ENCODE measurements around the gene OOSP2.
"Not testable (repeated sequence)": the region's sequence is repeated elsewhere in the genome, so short reads cannot be mapped to it uniquely, and the experiment has no call there.

Gene OOSP2

GRCh38 chr11:60050839-60051238 is 10.6 kb downstream of the OOSP2 start:
- H3K27ac ChIP-seq (ENCODE audit: low read depth, low read length); H3K36me3 ChIP-seq (ENCODE audit: insufficient read depth, low read length); H3K9me3 ChIP-seq (ENCODE audit: low read length); H3K4me1 ChIP-seq (ENCODE audit: insufficient read depth, low read length); H3K27me3 ChIP-seq (ENCODE audit: control insufficient read depth in 1 of 2, insufficient read depth in 2 of 2, low read length in 2 of 2); H3K9ac ChIP-seq (ENCODE audit: low read length); H3K4me3 ChIP-seq (ENCODE audit: low read depth in 1 of 2, low read length in 2 of 2): not testable (repeated sequence)

DNA sequence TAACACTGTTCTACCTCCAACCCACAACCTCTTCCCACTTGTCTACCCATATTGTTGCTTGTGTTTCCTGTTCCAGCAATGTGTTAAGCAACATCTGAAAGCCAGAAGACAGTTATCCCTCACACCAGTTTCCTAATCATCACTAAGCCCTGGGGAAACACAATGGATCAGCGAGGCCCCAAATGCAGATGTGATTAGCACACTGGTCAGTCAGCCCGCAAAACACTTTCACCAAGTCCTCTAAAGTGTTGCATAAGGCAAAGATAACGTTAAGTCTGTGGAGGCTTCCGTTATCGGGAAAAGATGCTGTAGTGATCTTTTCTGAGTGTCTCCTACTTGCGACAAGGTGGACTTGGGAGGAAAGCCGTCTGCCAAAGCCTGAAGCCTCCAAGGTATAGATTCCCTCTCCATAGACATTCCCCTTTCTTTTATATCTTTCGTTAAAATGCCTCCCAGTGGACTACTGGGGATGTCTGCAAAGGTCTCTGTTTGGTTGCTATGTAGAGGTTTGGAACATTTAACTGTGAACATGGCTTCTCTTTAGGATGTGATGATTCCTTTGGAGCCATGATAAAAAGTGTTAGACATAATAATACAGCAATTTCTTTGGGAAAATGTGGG is 16.2 kb downstream of the OOSP2 start, which contains the start of gene MS4A3:
Gene MS4A3, plus strand, starts transcription at position 317 of the 621 bp plus-strand sequence. CDS start 4,496 bp downstream, outside the sequence.
- H3K27ac ChIP-seq (ENCODE audit: low read depth, low read length): no peak within 1 kb of the TSS

GRCh38 chr11:60059052-60059451 is 18.8 kb downstream of the OOSP2 start:
- Histone ChIP-seq H3K9me3 (ENCODE audit: low read length) (no peaks in the 10 kb centered on the region), H3K27me3 (ENCODE audit: control insufficient read depth in 1 of 2, insufficient read depth in 2 of 2, low read length in 2 of 2) (no peaks in the 10 kb centered on the region), H3K4me3 (ENCODE audit: low read depth in 1 of 2, low read length in 2 of 2) (no peak overlapping the region), H3K9ac (ENCODE audit: low read length) (no peak overlapping the region), H3K27ac (ENCODE audit: low read depth, low read length) (no peak overlapping the region), H3K4me1 (ENCODE audit: insufficient read depth, low read length) (no peaks in the 10 kb centered on the region), H3K36me3 (ENCODE audit: insufficient read depth, low read length) (no peaks in the 10 kb centered on the region)

More for the DNA sequence above, 16.2 kb downstream of the OOSP2 start, which contains the start of gene MS4A3:
- H3K4me3 ChIP-seq (ENCODE audit: low read depth in 1 of 2, low read length in 2 of 2): no peak within 1 kb of the TSS
- no peaks in the 10 kb centered on the region for H3K4me1 ChIP-seq (ENCODE audit: insufficient read depth, low read length)
- no peaks in the 10 kb centered on the region for H3K9me3 ChIP-seq (ENCODE audit: low read length)
- H3K27me3 ChIP-seq (ENCODE audit: control insufficient read depth in 1 of 2, insufficient read depth in 2 of 2, low read length in 2 of 2): no peaks in the 10 kb centered on the region
- no peaks in the 10 kb centered on the region for H3K36me3 ChIP-seq (ENCODE audit: insufficient read depth, low read length)
- H3K9ac ChIP-seq (ENCODE audit: low read length): no peak within 1 kb of the TSS

DNA sequence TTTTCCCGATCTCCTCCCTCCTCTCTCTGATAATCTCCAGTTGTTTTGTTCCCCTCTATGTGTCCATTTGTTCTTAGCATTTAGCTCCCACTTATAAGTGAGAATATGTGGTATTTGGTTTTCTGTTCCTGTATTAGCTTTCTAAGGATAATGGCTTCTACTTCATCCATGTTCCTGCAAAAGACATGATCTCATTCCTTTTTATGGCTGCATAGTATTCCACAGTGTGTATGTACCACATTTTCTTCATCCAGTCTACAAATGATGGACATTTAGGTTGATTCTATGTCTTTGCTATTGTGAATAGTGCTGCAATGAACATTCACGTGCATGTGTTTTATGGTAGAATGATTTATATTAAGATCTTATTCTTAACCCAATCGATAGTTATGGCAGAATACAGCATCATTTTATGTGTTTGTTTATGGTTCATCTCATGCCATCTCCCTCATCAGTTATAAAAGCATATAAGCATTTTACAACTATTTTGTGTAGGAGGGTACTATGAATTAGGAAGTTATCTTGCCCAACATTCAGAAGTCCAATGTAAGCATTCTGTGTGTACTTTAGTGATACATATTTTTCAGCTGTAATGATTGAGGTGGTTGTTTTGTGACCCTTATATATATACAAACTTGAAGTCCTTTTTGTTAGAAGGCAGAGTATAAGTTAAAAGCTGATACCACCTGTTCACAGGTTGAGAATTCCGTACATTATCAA is 19.5 kb downstream of the OOSP2 start:
- no peaks in the 10 kb centered on the region for H3K4me1 ChIP-seq (ENCODE audit: insufficient read depth, low read length)

GRCh38 chr11:60064111-60064510 is 23.9 kb downstream of the OOSP2 start:
- Histone ChIP-seq H3K4me1 (ENCODE audit: insufficient read depth, low read length) (no peaks in the 10 kb centered on the region), H3K4me3 (ENCODE audit: low read depth in 1 of 2, low read length in 2 of 2) (no peak overlapping the region), H3K27me3 (ENCODE audit: control insufficient read depth in 1 of 2, insufficient read depth in 2 of 2, low read length in 2 of 2) (no peaks in the 10 kb centered on the region), H3K9me3 (ENCODE audit: low read length) (no peaks in the 10 kb centered on the region), H3K9ac (ENCODE audit: low read length) (no peak overlapping the region), H3K27ac (ENCODE audit: low read depth, low read length) (no peak overlapping the region), H3K36me3 (ENCODE audit: insufficient read depth, low read length) (no peaks in the 10 kb centered on the region)

More for the DNA sequence above, 19.5 kb downstream of the OOSP2 start:
- Histone ChIP-seq H3K27ac (ENCODE audit: low read depth, low read length) (no peak overlapping the region), H3K9ac (ENCODE audit: low read length) (no peak overlapping the region), H3K4me3 (ENCODE audit: low read depth in 1 of 2, low read length in 2 of 2) (no peak overlapping the region), H3K9me3 (ENCODE audit: low read length) (no peaks in the 10 kb centered on the region), H3K27me3 (ENCODE audit: control insufficient read depth in 1 of 2, insufficient read depth in 2 of 2, low read length in 2 of 2) (no peaks in the 10 kb centered on the region), H3K36me3 (ENCODE audit: insufficient read depth, low read length) (no peaks in the 10 kb centered on the region)

DNA sequence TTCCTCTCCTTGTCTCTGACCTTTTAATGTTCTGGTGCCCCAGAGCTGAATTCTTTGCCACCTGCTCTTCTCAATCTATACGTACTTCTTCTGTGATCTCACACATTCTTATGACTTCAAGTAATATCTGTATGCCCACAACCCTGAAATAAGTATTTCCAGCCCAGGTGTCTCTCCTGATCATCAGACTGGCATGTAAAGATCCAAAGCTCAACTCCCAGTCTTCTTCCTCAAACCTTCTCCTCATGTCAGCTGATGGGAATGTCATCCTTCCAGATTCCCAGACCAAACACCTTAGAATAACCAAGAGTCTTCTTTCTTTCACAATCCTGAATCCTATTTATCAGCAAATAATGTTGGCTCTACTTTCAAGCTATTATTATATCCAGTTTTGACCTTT is 25.6 kb downstream of the OOSP2 start:
- no peaks in the 10 kb centered on the region for H3K9me3 ChIP-seq (ENCODE audit: low read length)

GRCh38 chr11:60069450-60069849 is 29.2 kb downstream of the OOSP2 start:
- Histone ChIP-seq H3K4me1 (ENCODE audit: insufficient read depth, low read length) (no peaks in the 10 kb centered on the region), H3K27ac (ENCODE audit: low read depth, low read length) (no peak overlapping the region), H3K27me3 (ENCODE audit: control insufficient read depth in 1 of 2, insufficient read depth in 2 of 2, low read length in 2 of 2) (no peaks in the 10 kb centered on the region), H3K4me3 (ENCODE audit: low read depth in 1 of 2, low read length in 2 of 2) (no peak overlapping the region), H3K9ac (ENCODE audit: low read length) (no peak overlapping the region), H3K9me3 (ENCODE audit: low read length) (no peaks in the 10 kb centered on the region), H3K36me3 (ENCODE audit: insufficient read depth, low read length) (no peaks in the 10 kb centered on the region)

More for the DNA sequence above, 25.6 kb downstream of the OOSP2 start:
- no peaks in the 10 kb centered on the region for H3K36me3 ChIP-seq (ENCODE audit: insufficient read depth, low read length)
- H3K27me3 ChIP-seq (ENCODE audit: control insufficient read depth in 1 of 2, insufficient read depth in 2 of 2, low read length in 2 of 2): no peaks in the 10 kb centered on the region
- H3K4me3 ChIP-seq (ENCODE audit: low read depth in 1 of 2, low read length in 2 of 2): no peak overlapping the region
- no peaks in the 10 kb centered on the region for H3K4me1 ChIP-seq (ENCODE audit: insufficient read depth, low read length)
- H3K27ac ChIP-seq (ENCODE audit: low read depth, low read length): no peak overlapping the region
- H3K9ac ChIP-seq (ENCODE audit: low read length): no peak overlapping the region

DNA sequence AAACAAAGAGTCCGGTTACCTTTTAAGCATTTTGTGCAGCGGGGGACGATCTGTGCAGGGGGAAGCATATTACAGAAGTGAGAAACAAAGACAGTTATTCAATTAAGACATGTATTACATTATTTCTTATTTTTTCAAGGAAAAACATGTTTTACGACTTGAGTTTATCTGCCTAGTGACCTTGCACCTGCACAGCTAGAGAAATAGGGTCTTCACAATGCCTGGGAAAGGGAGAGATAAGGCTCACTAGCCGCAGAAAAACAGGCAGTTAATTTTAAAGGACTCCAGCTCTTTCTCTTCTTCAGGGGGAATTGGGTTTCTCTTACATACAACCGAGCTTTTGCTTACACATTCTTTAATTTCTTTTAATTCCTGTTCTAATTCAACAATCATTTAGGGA is 31.4 kb downstream of the OOSP2 start:
- H3K4me1 ChIP-seq (ENCODE audit: insufficient read depth, low read length); H3K27ac ChIP-seq (ENCODE audit: low read depth, low read length); H3K9me3 ChIP-seq (ENCODE audit: low read length); H3K9ac ChIP-seq (ENCODE audit: low read length); H3K4me3 ChIP-seq (ENCODE audit: low read depth in 1 of 2, low read length in 2 of 2); H3K36me3 ChIP-seq (ENCODE audit: insufficient read depth, low read length); H3K27me3 ChIP-seq (ENCODE audit: control insufficient read depth in 1 of 2, insufficient read depth in 2 of 2, low read length in 2 of 2): not testable (repeated sequence)

DNA sequence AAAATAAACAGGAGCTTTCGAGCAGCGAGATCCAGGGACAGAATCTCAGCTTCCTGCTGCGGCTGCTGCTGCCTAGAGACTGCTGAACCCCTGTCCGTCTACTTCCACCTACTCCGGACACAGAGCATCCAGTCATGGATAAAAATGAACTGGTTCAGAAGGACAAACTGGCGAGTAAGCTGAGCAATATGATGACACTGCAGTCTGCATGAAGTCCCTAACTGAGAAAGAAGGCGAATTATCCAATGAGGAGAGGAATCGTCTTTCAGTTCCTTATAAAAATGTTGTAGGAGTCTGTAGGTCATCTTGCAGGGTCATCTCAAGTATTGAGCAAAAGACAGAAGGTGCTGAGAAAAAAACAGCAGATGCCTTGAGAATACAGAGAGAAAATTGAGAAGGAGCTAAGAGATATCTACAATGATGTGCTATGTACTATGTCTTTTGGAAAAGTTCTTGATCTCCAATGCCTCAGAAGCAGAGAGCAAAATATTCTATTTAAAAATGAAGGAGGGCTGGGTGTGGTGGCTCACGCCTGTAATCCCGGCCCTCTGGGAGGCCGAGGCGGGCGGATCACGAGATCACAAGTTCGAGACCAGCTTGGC is 37.1 kb downstream of the OOSP2 start:
- Histone ChIP-seq H3K36me3 (ENCODE audit: insufficient read depth, low read length) (no peaks in the 10 kb centered on the region), H3K4me3 (ENCODE audit: low read depth in 1 of 2, low read length in 2 of 2) (no peak overlapping the region), H3K27me3 (ENCODE audit: control insufficient read depth in 1 of 2, insufficient read depth in 2 of 2, low read length in 2 of 2) (no peaks in the 10 kb centered on the region), H3K27ac (ENCODE audit: low read depth, low read length) (no peak overlapping the region), H3K9me3 (ENCODE audit: low read length) (no peaks in the 10 kb centered on the region), H3K9ac (ENCODE audit: low read length) (no peak overlapping the region), H3K4me1 (ENCODE audit: insufficient read depth, low read length) (no peaks in the 10 kb centered on the region)

GRCh38 chr11:60077981-60078380 is 37.8 kb downstream of the OOSP2 start:
- Histone ChIP-seq H3K27ac (ENCODE audit: low read depth, low read length) (no peak overlapping the region), H3K36me3 (ENCODE audit: insufficient read depth, low read length) (no peaks in the 10 kb centered on the region), H3K9me3 (ENCODE audit: low read length) (no peaks in the 10 kb centered on the region), H3K27me3 (ENCODE audit: control insufficient read depth in 1 of 2, insufficient read depth in 2 of 2, low read length in 2 of 2) (no peaks in the 10 kb centered on the region), H3K4me3 (ENCODE audit: low read depth in 1 of 2, low read length in 2 of 2) (no peak overlapping the region), H3K9ac (ENCODE audit: low read length) (no peak overlapping the region), H3K4me1 (ENCODE audit: insufficient read depth, low read length) (no peaks in the 10 kb centered on the region)

DNA sequence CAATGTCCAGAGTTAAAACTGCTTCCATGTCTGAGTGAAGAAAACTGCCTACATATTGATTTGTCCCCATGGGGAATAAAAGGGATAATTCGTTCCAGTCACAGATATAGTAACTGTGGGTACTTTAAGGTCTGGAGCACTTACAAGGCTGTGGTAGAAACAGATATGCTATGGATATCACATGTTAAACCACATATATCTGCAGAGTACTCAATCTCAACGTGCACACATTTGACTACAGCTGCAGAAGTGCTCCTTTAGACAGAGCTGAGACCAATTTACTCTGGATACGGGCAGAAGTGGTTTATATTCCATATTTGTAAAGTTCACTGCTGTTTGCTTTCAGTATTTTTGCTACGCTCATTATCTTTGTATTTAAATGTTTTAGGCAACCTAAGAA is 38.5 kb downstream of the OOSP2 start:
- Histone ChIP-seq H3K9me3 (ENCODE audit: low read length) (no peaks in the 10 kb centered on the region), H3K9ac (ENCODE audit: low read length) (no peak overlapping the region), H3K4me3 (ENCODE audit: low read depth in 1 of 2, low read length in 2 of 2) (no peak overlapping the region), H3K27ac (ENCODE audit: low read depth, low read length) (no peak overlapping the region), H3K27me3 (ENCODE audit: control insufficient read depth in 1 of 2, insufficient read depth in 2 of 2, low read length in 2 of 2) (no peaks in the 10 kb centered on the region), H3K4me1 (ENCODE audit: insufficient read depth, low read length) (no peaks in the 10 kb centered on the region), H3K36me3 (ENCODE audit: insufficient read depth, low read length) (no peaks in the 10 kb centered on the region)

Data from muscle layer of colon (tissue), 2 donors.